GM12801 (cell line): ENCODE measurements around the gene IER5L.

Experiments
- CTCF ChIP-seq: IDR thresholded peaks from one replicate; pipeline ENCODE4 v1.5.1; 2011; ENCODE audit warnings: control low read depth; ENCODE audit not compliant: insufficient read length; ENCODE audit errors: extremely low read depth

The IER5L gene

GRCh38 chr9:129209580-129209979 is 31.5 kb upstream of the IER5L start:
- no peak for TF ChIP-seq CTCF

GRCh38 chr9:129209109-129209508 is 31.0 kb upstream of the IER5L start:
- TF ChIP-seq CTCF = no peak

- TF ChIP-seq CTCF = no peak
These were observed 30.4 kb upstream of the IER5L start for GRCh38 chr9:129208207-129209032.

- no peak for TF ChIP-seq CTCF
These were observed 28.8 kb upstream of the IER5L start for GRCh38 chr9:129206905-129207304.

GRCh38 chr9:129206401-129206800 is 28.3 kb upstream of the IER5L start:
- TF ChIP-seq CTCF = no peak

GRCh38 chr9:129204840-129205239 is 26.8 kb upstream of the IER5L start:
- TF ChIP-seq CTCF = no peak

- TF ChIP-seq CTCF = no peak
These were observed 25.5 kb upstream of the IER5L start for GRCh38 chr9:129203556-129203909.
